Keratinocyte (primary cell): ENCODE measurements around the gene NF1. TPM values are rescaled to one million over a fixed set of nuclear protein-coding genes. Genes with fewer than 3 reads are reported as not detected.

Source experiments
- DNase-seq: peaks from one replicate; pipeline ENCODE4 v3.0.0-alpha.2; 2011; ENCODE audit warnings: low read depth, missing footprints, low spot score
- FAIRE-seq: peaks from 2 replicates; lab custom pipeline; 2011; peaks lifted over from hg19 to GRCh38; lab: Jason Lieb, UNC
- H2AFZ ChIP-seq: 2 replicates; pipeline ENCODE4 v1.6.0; 2012; ENCODE audit warnings: low read length, control low read depth, inconsistent platforms; ENCODE audit not compliant: control insufficient read depth
- H3K27ac ChIP-seq: 2 replicates; pipeline ENCODE4 v1.5.1; 2011; ENCODE audit warnings: low read length; ENCODE audit not compliant: control insufficient read depth, insufficient read depth
- H3K27me3 ChIP-seq: 3 replicates; pipeline ENCODE4 v1.6.0; 2011; ENCODE audit warnings: low read length; ENCODE audit not compliant: control insufficient read depth, insufficient read depth; ENCODE audit errors: extremely low read depth
- H3K36me3 ChIP-seq, 2 experiments: 2 replicates in 1 of 2; 3 replicates in 1 of 2; pipeline ENCODE4 v1.5.1; 2011; ENCODE audit warnings: low read length in 2 of 2, mild to moderate bottlenecking in 1 of 2; ENCODE audit not compliant: control insufficient read depth in 2 of 2, insufficient read depth in 2 of 2; ENCODE audit errors: extremely low read depth in 1 of 2
- H3K4me1 ChIP-seq: 3 replicates; pipeline ENCODE4 v1.5.1; 2011; ENCODE audit warnings: low read length; ENCODE audit not compliant: control insufficient read depth, insufficient read depth; ENCODE audit errors: extremely low read depth
- H3K4me2 ChIP-seq: 3 replicates; pipeline ENCODE4 v1.6.0; 2011; ENCODE audit warnings: low read depth, low read length; ENCODE audit not compliant: control insufficient read depth, insufficient read depth; ENCODE audit errors: extremely low read depth
- H3K4me3 ChIP-seq, 3 experiments: fragments of 200-600 bp in 1 of 3; sonication (generic) in 1 of 3; 2 replicates in 2 of 3; 3 replicates in 1 of 3; pipeline ENCODE4 v1.5.1; 2011 to 2016; ENCODE audit warnings: low read length in 3 of 3, mild to moderate bottlenecking in 3 of 3, control low read depth in 2 of 3, inconsistent platforms in 1 of 3, low read depth in 1 of 3, mixed read lengths in 1 of 3, mixed run types in 1 of 3, moderate library complexity in 1 of 3; ENCODE audit not compliant: control insufficient read depth in 2 of 3, insufficient read depth in 2 of 3; ENCODE audit errors: extremely low read depth in 1 of 3
- H3K79me2 ChIP-seq: 2 replicates; pipeline ENCODE4 v1.6.0; 2012; ENCODE audit warnings: low read length; ENCODE audit not compliant: control insufficient read depth, insufficient read depth
- H3K9ac ChIP-seq: 3 replicates; pipeline ENCODE4 v1.6.0; 2011; ENCODE audit warnings: low read length; ENCODE audit not compliant: control insufficient read depth, insufficient read depth; ENCODE audit errors: extremely low read depth
- H3K9me1 ChIP-seq: 3 replicates; pipeline ENCODE4 v1.6.0; 2011; ENCODE audit warnings: low read length; ENCODE audit not compliant: control insufficient read depth, insufficient read depth; ENCODE audit errors: extremely low read depth
- H3K9me3 ChIP-seq: 2 replicates; pipeline ENCODE4 v1.5.1; 2012; ENCODE audit warnings: low read depth, low read length; ENCODE audit not compliant: control insufficient read depth
- H4K20me1 ChIP-seq: 3 replicates; pipeline ENCODE4 v1.6.0; 2011; ENCODE audit warnings: low read length; ENCODE audit not compliant: control insufficient read depth, insufficient read depth; ENCODE audit errors: extremely low read depth
- CTCF ChIP-seq, 3 experiments: IDR thresholded peaks in 1 of 3; conservative IDR thresholded peaks in 1 of 3; optimal IDR thresholded peaks in 1 of 3; 2 replicates in 2 of 3; 3 replicates in 1 of 3; pipeline versions ENCODE3 to v1.5.1; 2011; ENCODE audit warnings: low read length in 3 of 3, mild to moderate bottlenecking in 3 of 3, moderate library complexity in 2 of 3, control low read depth in 1 of 3, inconsistent platforms in 1 of 3; ENCODE audit not compliant: insufficient read depth in 2 of 3; ENCODE audit errors: extremely low read depth in 1 of 3
- EZH2 ChIP-seq: IDR thresholded peaks from one replicate; pipeline ENCODE4 v1.6.1; 2012; ENCODE audit warnings: inconsistent platforms, mild to moderate bottlenecking, low read length, moderate library complexity
- dilution Hi-C: fragments of 300-500 bp; cut with MboI; formaldehyde crosslinking; loops from one replicate; pipeline ENCODE4 v1.7.0; 2020; ENCODE audit warnings: low sequenced_read_pairs; ENCODE audit not compliant: extremely low pct_ligation_motif_present
- polyA plus RNA-seq, 5 experiments: library from polyadenylated mRNA; depleted of rRNA in 3 of 5; stranded (reverse) in 3 of 5; stranded (forward) in 1 of 5; unstranded in 1 of 5; fragments of >200 nt; gene quantifications; 1 replicate in 1 of 5; 2 replicates in 3 of 5; 3 replicates in 1 of 5; pipeline versions ENCODE4 v1.2.1 to v1.2.3, GENCODE V29; 2011 to 2012; ENCODE audit warnings: missing spikeins in 2 of 5, low read depth in 1 of 5, low replicate concordance in 1 of 5

The NF1 gene
- polyA plus RNA-seq, 1 donor (not counting 4 experiments of a cell fraction or from before 2014, with no cell fraction given): 26.7 TPM

DNA sequence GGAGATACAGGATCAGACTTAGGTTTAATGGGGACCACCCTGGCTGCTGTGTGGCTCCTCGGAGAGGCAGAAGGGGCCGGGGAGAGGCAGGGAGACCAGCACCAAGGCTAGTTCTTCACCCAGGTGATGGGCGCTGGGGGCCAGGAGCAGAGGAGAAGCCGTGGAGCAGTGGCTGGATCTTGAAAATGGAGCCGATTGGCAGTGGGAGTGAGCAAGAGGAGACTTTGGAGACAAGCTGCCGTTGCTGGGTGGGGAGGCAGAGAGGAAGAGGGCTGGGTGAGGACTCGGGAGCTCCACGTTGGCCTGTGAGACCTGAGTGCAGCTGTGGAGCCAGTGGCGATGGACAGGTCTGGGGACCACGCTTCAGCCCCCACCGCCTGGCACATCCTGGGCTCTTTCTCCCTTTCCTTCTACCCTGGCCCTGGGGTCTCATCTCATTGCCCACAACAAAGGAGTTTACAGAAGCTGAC, 305.7 kb downstream of the NF1 start:
- Histone ChIP-seq H2AFZ (no peak overlapping the region), H3K36me3 (no peaks in the 10 kb centered on the region), H3K4me2 (no peak overlapping the region), H3K27ac (no peak overlapping the region), H3K9me1 (no peaks in the 10 kb centered on the region), H3K9ac (no peak overlapping the region), H3K27me3 (no peaks in the 10 kb centered on the region), H3K4me3 (no peak overlapping the region), H4K20me1 (no peaks in the 10 kb centered on the region), H3K4me1 (no peaks in the 10 kb centered on the region), H3K79me2 (no peaks in the 10 kb centered on the region), H3K9me3 (no peaks in the 10 kb centered on the region)
- dilution Hi-C loops: no loop called here
- TF ChIP-seq CTCF (optimal IDR thresholded peaks at IDR 0.05 in 1 of 3, IDR thresholded peaks at IDR 0.05 in 1 of 3, conservative IDR thresholded peaks at IDR 0.05 in 1 of 3; ENCODE audit: extremely low read depth in 1 of 3, insufficient read depth in 2 of 3, low read length in 3 of 3) (no peak), EZH2 (no peak)
- DNase-seq (no peak), FAIRE-seq (no peak)

DNA sequence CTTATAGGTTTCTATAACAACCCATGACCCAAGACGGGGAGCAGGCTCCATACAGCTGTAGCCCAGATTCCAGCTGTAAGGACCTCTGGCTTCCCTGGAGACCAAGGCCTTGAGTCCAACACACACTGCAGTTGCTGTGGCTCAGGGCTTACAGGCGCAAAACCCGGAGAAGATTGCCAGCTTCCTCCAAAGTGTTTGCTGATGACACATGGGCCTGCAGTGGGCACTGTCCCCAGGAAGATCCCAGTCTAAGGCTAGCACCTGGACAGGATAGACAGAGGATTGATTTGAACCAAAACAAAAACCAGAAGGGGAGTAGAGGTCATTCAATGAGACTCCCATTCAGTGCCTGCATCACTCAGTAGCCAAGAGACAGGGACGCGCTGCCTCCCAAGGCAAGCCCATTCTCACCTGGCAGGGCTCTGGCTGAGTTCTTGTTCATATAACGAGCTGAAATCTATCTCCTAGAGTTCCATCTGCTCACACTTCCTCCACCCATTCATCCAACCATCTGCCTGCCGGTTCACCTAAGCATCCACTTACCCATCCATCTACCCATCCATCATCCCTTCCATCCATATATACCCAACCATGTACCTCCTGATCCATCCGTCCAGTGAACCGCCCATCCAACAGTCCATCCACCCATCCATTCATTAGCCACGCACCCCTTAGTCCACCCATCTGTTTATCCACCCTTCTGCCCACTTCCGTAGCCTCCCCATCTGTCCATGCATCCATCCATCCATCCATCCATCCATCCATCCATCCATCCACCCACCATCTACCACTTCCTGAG, 306.9 kb downstream of the NF1 start:
- no peak for FAIRE-seq
- no peaks in the 10 kb centered on the region for H3K36me3 ChIP-seq
- H3K9ac ChIP-seq: no peak overlapping the region
- H3K79me2 ChIP-seq: no peaks in the 10 kb centered on the region
- TF ChIP-seq EZH2 (no peak), CTCF (optimal IDR thresholded peaks at IDR 0.05 in 1 of 3, IDR thresholded peaks at IDR 0.05 in 1 of 3, conservative IDR thresholded peaks at IDR 0.05 in 1 of 3; ENCODE audit: extremely low read depth in 1 of 3, insufficient read depth in 2 of 3, low read length in 3 of 3) (no peak)
- no peaks in the 10 kb centered on the region for H4K20me1 ChIP-seq
- H3K9me1 ChIP-seq: no peaks in the 10 kb centered on the region
- dilution Hi-C loops: no loop called here
- DNase-seq: no peak
- H3K4me2 ChIP-seq: no peak overlapping the region
- H3K9me3 ChIP-seq: no peaks in the 10 kb centered on the region
- H3K27me3 ChIP-seq: no peaks in the 10 kb centered on the region
- H3K27ac ChIP-seq: no peak overlapping the region
- H3K4me3 ChIP-seq: no peak overlapping the region
- H2AFZ ChIP-seq: no peak overlapping the region
- no peaks in the 10 kb centered on the region for H3K4me1 ChIP-seq
